Heart right ventricle (tissue), 16 donors: ENCODE results near the gene IRAK3. TPM values are rescaled to one million over a fixed set of nuclear protein-coding genes. Genes with fewer than 3 reads are reported as not detected.

ENCODE experiments used
- ATAC-seq, 8 donors: fragments of 200-7000 bp; cut with Tn5 transposase; one replicate each; pipeline ENCODE4 v1.9.1; 2020; ENCODE audit warnings: mild to moderate bottlenecking in 8 of 8, moderate library complexity in 8 of 8, moderate number of reproducible peaks in 1 of 8
- DNase-seq, 2 donors: peaks; one replicate each; pipeline ENCODE4 v3.0.0-alpha.2; 2020
- H3K27ac ChIP-seq, 10 donors: fragments of 200-600 bp; sonication (generic) in 2 of 10; one replicate each; pipeline versions ENCODE4 v1.5.0 to v1.8.0; 2020 to 2022; ENCODE audit warnings: mild to moderate bottlenecking in 3 of 10
- H3K27me3 ChIP-seq, 7 donors: fragments of 200-600 bp; one replicate each; pipeline ENCODE4 v1.8.0; 2021 to 2022; ENCODE audit warnings: mild to moderate bottlenecking in 2 of 7
- H3K36me3 ChIP-seq, 9 donors: fragments of 200-600 bp; sonication (generic) in 1 of 9; one replicate each; pipeline versions ENCODE4 v1.5.0 to v1.8.0; 2020 to 2022; ENCODE audit warnings: mild to moderate bottlenecking in 2 of 9
- H3K4me1 ChIP-seq, 9 donors: fragments of 200-600 bp; sonication (generic) in 1 of 9; one replicate each; pipeline versions ENCODE4 v1.5.0 to v1.8.0; 2020 to 2022; ENCODE audit warnings: mild to moderate bottlenecking in 4 of 9
- H3K4me3 ChIP-seq, 10 donors: fragments of 200-600 bp; sonication (generic) in 2 of 10; one replicate each; pipeline versions ENCODE4 v1.5.0 to v1.8.0; 2020 to 2022; ENCODE audit warnings: mild to moderate bottlenecking in 7 of 10, moderate library complexity in 2 of 10
- H3K9me3 ChIP-seq, 11 donors: fragments of 200-600 bp in 10 of 11; sonication (generic) in 2 of 11; one replicate each; pipeline versions ENCODE4 v1.5.0 to v1.8.0; 2013 to 2022; ENCODE audit warnings: mild to moderate bottlenecking in 2 of 11, control low read depth in 1 of 11, moderate library complexity in 1 of 11
- CTCF ChIP-seq, 9 donors: fragments of 200-600 bp; sonication (generic) in 2 of 9; IDR thresholded peaks; one replicate each; pipeline versions ENCODE4 v1.5.0 to v1.8.0; 2021 to 2022; ENCODE audit warnings: antibody characterized with exemption in 9 of 9, mild to moderate bottlenecking in 5 of 9, moderate library complexity in 1 of 9
- WGBS, 2 donors: extraction: QIAGEN DNeasy Blood & Tissue Kit; methylation state at CpG; one replicate each; pipeline ENCODE4 v1.1.7; 2013; ENCODE audit warnings: inconsistent platforms in 1 of 2; 5-methylcytosine and 5-hydroxymethylcytosine counted together
- intact Hi-C, 10 donors: fragments of 100-400 bp; cut with DNase I; formaldehyde crosslinking; loops; one replicate each; pipeline versions ENCODE4 v1.11.1 to v1.14.2; 2022
- polyA plus RNA-seq, 2 donors: library from polyadenylated mRNA; stranded (reverse); fragments of 200-250 nt; gene quantifications; one replicate each; pipeline ENCODE4 v1.2.3, GENCODE V29; 2013
- total RNA-seq, 10 donors: library from RNA; stranded (reverse); fragmentation: NEBNext Ultra II Directional in 3 of 10; extraction: Animal tissue kit (Norgen Biotek cat#: 25700) in 3 of 10; gene quantifications; one replicate each; pipeline versions ENCODE4 v1.2.1 to v1.2.4, GENCODE V29; 2021 to 2023
- donor health status: Arrhythmogenic right ventricular cardiomyopathy.
- donor health status: ischemic (EF 13 %, LVEDD 7.1; RV severe dilation, severe dysfunction).
- donor health status: healthy with polysubstance abuse.
- donor health status: DM: no; HTN: yes; CAD: no.
- donor health status: DM: no; HTN: no; CAD: no.
- donor health status: ischemic (EF 25% LVEDD 6.9; RV normal size, moderate dysfunction).
- donor health status: ischemic (EF 25% LVEDD 5.7; RV mildly dilated, moderate dysfunction).
- donor health status: healthy.
- donor health status: DM: yes; HTN: yes; CAD: no.
- donor health status: Ischemic cardiomyopathy.
- donor health status: ischemic (EF 35%, LVEDD 5.7; RV mildly dilated, moderate dysfunction).
- donor health status: nonischemic (EF 11% LVEDD 7.7; RV severe dilation, severe dysfunction).
- donor health status: DM: yes; HTN: yes; CAD: no.
- donor health status: PGD.
- donor health status: ischemic (EF 29% LVEDD 5.4; RV normal size, mild dysfunction).
- donor health status: nonischemic (EF 23%, LVEDD 6.1; RV moderate dilation, normal function).

The IRAK3 gene
- total and polyA plus RNA-seq, 12 donors: 2.8 to 9.3 (median 4.3) TPM

DNA sequence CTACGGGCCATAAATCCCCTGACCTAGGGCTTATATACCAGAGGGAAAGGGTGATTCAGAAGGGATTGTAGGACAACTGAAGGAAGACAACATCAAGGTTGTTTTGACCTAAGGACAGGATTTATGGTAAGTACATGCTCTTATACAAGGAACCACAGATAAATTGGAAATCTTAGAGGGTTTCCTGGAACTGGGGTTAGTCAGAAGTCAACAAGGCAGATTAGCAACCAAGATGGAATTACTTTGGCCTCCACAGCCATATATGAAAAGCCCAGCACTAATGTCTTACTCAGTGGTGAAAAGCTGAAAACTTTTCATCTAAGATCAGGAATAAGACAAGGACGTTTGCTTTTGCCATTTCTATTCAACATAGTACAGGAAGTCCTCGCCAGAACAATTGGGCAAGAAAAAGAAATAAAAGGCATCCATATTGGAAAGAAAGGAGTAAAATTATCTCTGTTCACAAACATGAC lies 24.6 kb upstream of the IRAK3 start:
- WGBS, 2 donors: 84 to 87% methylated on average over 3 of the region's 3 CpGs
- peaks cover 0 to 17% (median 0%) of the 10 kb centered on the region in 11 donors for H3K9me3 ChIP-seq
- intact Hi-C loops: loop anchor here in 2 of 10 donors (10.0 kb wide), 3 partner anchors 70 to 530 kb away; partner anchors contain the start of gene HELB (in 2 of the 2)

DNA sequence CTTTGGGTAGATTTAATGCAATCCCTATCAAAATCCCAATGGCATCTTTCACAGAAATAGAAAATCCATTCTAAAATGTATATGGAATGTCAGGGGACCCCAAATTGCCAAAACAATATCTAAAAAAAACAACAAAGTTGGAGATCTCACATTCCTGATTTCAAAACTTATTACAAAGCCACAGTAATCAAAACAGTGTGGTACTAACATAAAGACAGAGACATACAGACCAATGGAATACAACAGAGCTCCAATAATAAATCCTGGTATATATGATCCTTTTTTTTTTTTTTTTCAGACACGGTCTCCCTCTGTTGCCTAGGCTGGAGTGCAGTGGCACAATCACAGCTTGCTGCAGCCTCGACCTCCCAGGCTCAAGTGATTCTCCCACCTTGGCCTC lies 23.9 kb upstream of the IRAK3 start:
- 97 to 100% methylated on average over 2 of the region's 2 CpGs for WGBS, 2 donors
- intact Hi-C loops: loop anchor here in 2 of 10 donors (10.0 kb wide), 3 partner anchors 70 to 530 kb away; partner anchors contain the start of gene HELB (in 2 of the 2)

More for the DNA sequence above, 24.6 kb upstream of the IRAK3 start:
- ATAC-seq: no peak
- Histone ChIP-seq H3K4me3 (no peak overlapping the region), H3K27ac (no peak overlapping the region), H3K36me3 (peaks cover 0 to 26% (median under 1%) of the 10 kb centered on the region in 9 donors), H3K4me1 (peaks cover 5 to 65% (median 38%) of the 10 kb centered on the region in 9 donors), H3K27me3 (no peaks in the 10 kb centered on the region)
- no peak for TF ChIP-seq CTCF (IDR thresholded peaks at IDR 0.05)
- no peak for DNase-seq

GRCh38 chr12:66166561-66166960 lies 22.5 kb upstream of the IRAK3 start:
- peaks cover 5 to 63% (median 34%) of the 10 kb centered on the region in 9 donors for H3K4me1 ChIP-seq
- 87 to 92% methylated on average over 2 of the region's 2 CpGs for WGBS, 2 donors

More for the DNA sequence above, 23.9 kb upstream of the IRAK3 start:
- H3K36me3 ChIP-seq: peaks cover 0 to 18% (median 0%) of the 10 kb centered on the region in 9 donors
- no peak overlapping the region for H3K27ac ChIP-seq
- ATAC-seq (no peak), DNase-seq (no peak)
- TF ChIP-seq CTCF (IDR thresholded peaks at IDR 0.05): no peak
- H3K4me3 ChIP-seq: no peak overlapping the region
- peaks cover 0 to 15% (median 0%) of the 10 kb centered on the region in 11 donors for H3K9me3 ChIP-seq
- H3K4me1 ChIP-seq: peaks cover 5 to 60% (median 38%) of the 10 kb centered on the region in 9 donors
- H3K27me3 ChIP-seq: no peaks in the 10 kb centered on the region

DNA sequence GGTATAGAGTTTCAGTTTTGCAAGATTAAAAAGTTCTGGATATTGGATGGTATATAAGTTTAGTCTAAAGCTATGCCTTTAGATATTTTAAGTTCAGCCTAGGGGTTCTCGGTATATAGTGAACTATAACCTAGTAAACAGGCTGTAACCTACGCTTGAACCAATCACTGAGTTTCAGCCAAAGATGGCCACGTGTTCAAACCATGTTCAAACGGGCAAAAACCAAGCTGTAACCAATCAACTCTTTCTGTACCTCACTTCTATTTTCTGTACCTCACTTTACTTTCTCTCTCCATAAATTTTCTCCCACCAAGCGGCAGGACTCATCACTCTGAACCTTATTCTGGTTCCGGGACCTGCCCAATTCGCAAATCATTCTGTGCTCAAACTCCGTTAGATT lies 20.6 kb upstream of the IRAK3 start:
- Histone ChIP-seq H3K4me3 (peak overlapping the region in 9 of 10 donors; percentile 60 to 90 (median 80)), H3K4me1 (peaks cover 3 to 58% (median 22%) of the 10 kb centered on the region in 9 donors)

More at GRCh38 chr12:66166561-66166960, 22.5 kb upstream of the IRAK3 start:
- no peak for TF ChIP-seq CTCF (IDR thresholded peaks at IDR 0.05)
- H3K9me3 ChIP-seq: peaks cover 0 to 15% (median 0%) of the 10 kb centered on the region in 11 donors
- intact Hi-C loops: loop anchor here in 2 of 10 donors (10.0 kb wide), 3 partner anchors 68 to 528 kb away; partner anchors contain the start of gene HELB (in 2 of the 2)
- H3K36me3 ChIP-seq: peaks cover 0 to 11% (median 0%) of the 10 kb centered on the region in 9 donors
- H3K4me3 ChIP-seq: no peak overlapping the region
- ATAC-seq (no peak), DNase-seq (no peak)
- no peak overlapping the region for H3K27ac ChIP-seq
- no peaks in the 10 kb centered on the region for H3K27me3 ChIP-seq

More for the DNA sequence above, 20.6 kb upstream of the IRAK3 start:
- ATAC-seq (no peak), DNase-seq (no peak)
- WGBS, 2 donors: 80% methylated on average over 8 of the region's 8 CpGs
- no peak for TF ChIP-seq CTCF (IDR thresholded peaks at IDR 0.05)
- peak overlapping the region in 9 of 10 donors; percentile 91 to 100 (median 98) for H3K27ac ChIP-seq
- H3K9me3 ChIP-seq: peaks cover 0 to 15% (median 0%) of the 10 kb centered on the region in 11 donors
- H3K36me3 ChIP-seq: peaks cover 0 to 11% (median 0%) of the 10 kb centered on the region in 9 donors
- H3K27me3 ChIP-seq: no peaks in the 10 kb centered on the region
- intact Hi-C loops: loop anchor here in 5 of 10 donors (1.0 to 10.0 kb wide), 7 partner anchors 24 to 526 kb away; partner anchors contain the start of gene HELB (in 2 of the 5)
